Measurements from ENCODE around the gene LSM10. TPM values are rescaled to one million over a fixed set of nuclear protein-coding genes. Genes with fewer than 3 reads are reported as not detected.

The LSM10 gene
- total and polyA plus RNA-seq, 9 of the 15 experiments (the other 6 are each of a cell fraction or from before 2014, with no cell fraction given), result 13.2 to 146 (median 68.9) TPM

DNA sequence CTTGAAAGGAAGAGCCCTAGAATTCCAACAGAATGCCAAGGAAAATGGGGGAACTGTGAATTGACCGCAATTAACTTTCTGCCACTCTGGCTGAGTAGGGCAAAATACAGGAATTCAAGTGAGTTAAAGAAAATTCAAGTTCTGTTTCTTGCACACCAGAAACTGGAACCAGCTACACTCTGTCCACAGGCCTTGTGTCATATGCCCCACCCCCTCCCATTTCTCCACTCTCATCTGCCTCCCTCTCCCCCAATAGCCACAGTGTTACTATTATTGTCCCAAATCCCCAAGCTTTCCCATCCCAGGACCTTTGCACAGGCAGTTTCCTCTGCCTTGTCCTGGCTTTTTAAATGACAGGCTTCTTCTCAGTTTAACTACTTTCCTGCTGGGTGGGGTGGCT is 7.7 kb downstream of the LSM10 start (continued):
- TF ChIP-seq, protein P1, sequence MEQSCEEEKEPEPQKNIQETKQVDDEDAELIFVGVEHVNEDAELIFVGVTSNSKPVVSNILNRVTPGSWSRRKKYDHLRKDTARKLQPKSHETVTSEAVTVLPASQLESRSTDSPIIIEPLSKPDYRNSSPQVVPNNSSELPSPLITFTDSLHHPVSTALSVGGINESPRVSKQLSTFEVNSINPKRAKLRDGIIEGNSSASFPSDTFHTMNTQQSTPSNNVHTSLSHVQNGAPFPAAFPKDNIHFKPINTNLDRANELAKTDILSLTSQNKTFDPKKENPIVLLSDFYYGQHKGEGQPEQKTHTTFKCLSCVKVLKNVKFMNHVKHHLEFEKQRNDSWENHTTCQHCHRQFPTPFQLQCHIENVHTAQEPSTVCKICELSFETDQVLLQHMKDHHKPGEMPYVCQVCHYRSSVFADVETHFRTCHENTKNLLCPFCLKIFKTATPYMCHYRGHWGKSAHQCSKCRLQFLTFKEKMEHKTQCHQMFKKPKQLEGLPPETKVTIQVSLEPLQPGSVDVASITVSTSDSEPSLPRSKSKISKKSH (CRISPR knock-in tag; IDR thresholded peaks at IDR 0.05), result no peak

DNA sequence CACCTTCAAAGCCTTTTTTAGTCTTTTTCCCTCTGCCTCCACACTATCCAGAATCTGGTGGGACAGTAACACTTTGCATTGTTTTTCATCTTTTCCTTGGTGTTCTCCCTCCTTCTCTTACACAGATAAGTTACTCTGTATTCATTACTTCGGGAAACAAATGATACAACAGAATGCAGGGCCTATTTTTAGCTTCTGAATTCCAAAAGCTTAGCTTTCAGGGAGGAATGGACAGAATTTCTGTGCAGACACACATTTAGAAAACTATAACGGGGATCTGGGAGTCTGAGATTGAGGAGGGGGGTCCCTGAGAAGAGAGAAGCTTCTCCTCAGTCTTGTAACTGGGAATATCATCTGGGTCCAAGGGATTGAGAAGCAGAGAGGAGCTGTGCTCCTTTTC is 8.4 kb downstream of the LSM10 start:
- peaks cover 10% of the 10 kb centered on the region; the same call in 1 of the 2 replicates for H4K20me1 ChIP-seq (replicated peaks; ENCODE audit: control insufficient read depth, insufficient read depth, low read length)
- H3K9me1 ChIP-seq (ENCODE audit: control insufficient read depth, insufficient read depth, low read length), result peaks cover 5% of the 10 kb centered on the region
- in situ Hi-C loops (cut with MboI), result no loop called here
- H3K27me3 ChIP-seq (ENCODE audit: control insufficient read depth in 2 of 2, insufficient read depth in 2 of 2, low read length in 2 of 2), result no peaks in the 10 kb centered on the region
- no peak overlapping the region for H2AFZ ChIP-seq (ENCODE audit: low read depth, low read length)
- H3K9ac ChIP-seq (ENCODE audit: insufficient read depth in 1 of 2, low read depth in 2 of 2, low read length in 2 of 2), result no peak overlapping the region; a peak in 1 of 4 replicates
- no peak overlapping the region for H3K4me2 ChIP-seq (ENCODE audit: insufficient read depth, low read length)
- H3K9me3 ChIP-seq (replicated peaks; ENCODE audit: control insufficient read depth, insufficient read depth, low read depth, low read length), result no peaks in the 10 kb centered on the region
- CTCF ChIA-PET (ENCODE audit: low intra/inter-chr PET ratio), result no interaction called here
- ATAC-seq (no peak), DNase-seq (ENCODE audit: extremely low read depth in 1 of 4, low spot score in 3 of 4) (no peak), FAIRE-seq (no peak)
- POLR2A ChIA-PET, result interaction anchor here (0.7 to 9.7 kb wide), 9 partner anchors 9 to 229 kb away, joined by 3 to 315 read pairs (median 5); partner anchors contain the start of genes LSM10 and SH3D21
- H3K36me3 ChIP-seq (ENCODE audit: control insufficient read depth, insufficient read depth, low read length), result peaks cover 60% of the 10 kb centered on the region
- peaks cover 26% of the 10 kb centered on the region for H3K79me2 ChIP-seq (ENCODE audit: control insufficient read depth, insufficient read depth, low read length)
- BruUV-seq (replicated peaks), result no TSS peak
- peak overlapping the region; percentile 19; the same call in 2 of the 3 replicates for H3K27ac ChIP-seq (ENCODE audit: extremely low read depth, low read depth, low read length)
- H3K4me1 ChIP-seq (replicated peaks in 1 of 2; ENCODE audit: control insufficient read depth in 2 of 2, insufficient read depth in 2 of 2, low read length in 2 of 2), result peaks cover 20 to 24% of the 10 kb centered on the region in 2 experiments
- intact Hi-C loops (cut with micrococcal nuclease), result loop anchor here (5.0 kb wide), 1 partner anchor 67 kb away; the partner anchor contains the start of gene EVA1B
- 54% methylated on average over 2 of the region's 2 CpGs for WGBS (ENCODE audit: insufficient coverage, low coverage, missing lambda C conversion rate)
- no peak overlapping the region for H3K4me3 ChIP-seq
- TF ChIP-seq TCF7 (IDR thresholded peaks at IDR 0.05; ENCODE audit: borderline replicate concordance), result no peak
- TF ChIP-seq, protein P2, sequence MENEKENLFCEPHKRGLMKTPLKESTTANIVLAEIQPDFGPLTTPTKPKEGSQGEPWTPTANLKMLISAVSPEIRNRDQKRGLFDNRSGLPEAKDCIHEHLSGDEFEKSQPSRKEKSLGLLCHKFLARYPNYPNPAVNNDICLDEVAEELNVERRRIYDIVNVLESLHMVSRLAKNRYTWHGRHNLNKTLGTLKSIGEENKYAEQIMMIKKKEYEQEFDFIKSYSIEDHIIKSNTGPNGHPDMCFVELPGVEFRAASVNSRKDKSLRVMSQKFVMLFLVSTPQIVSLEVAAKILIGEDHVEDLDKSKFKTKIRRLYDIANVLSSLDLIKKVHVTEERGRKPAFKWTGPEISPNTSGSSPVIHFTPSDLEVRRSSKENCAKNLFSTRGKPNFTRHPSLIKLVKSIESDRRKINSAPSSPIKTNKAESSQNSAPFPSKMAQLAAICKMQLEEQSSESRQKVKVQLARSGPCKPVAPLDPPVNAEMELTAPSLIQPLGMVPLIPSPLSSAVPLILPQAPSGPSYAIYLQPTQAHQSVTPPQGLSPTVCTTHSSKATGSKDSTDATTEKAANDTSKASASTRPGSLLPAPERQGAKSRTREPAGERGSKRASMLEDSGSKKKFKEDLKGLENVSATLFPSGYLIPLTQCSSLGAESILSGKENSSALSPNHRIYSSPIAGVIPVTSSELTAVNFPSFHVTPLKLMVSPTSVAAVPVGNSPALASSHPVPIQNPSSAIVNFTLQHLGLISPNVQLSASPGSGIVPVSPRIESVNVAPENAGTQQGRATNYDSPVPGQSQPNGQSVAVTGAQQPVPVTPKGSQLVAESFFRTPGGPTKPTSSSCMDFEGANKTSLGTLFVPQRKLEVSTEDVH (IDR thresholded peaks at IDR 0.05; ENCODE audit: low read depth, partially characterized antibody), result no peak
- no peak for TF ChIP-seq NRF1 (conservative IDR thresholded peaks at IDR 0.05 in 1 of 2, IDR thresholded peaks at IDR 0.05 in 1 of 2)
- no peak for TF ChIP-seq ILK (tag; IDR thresholded peaks at IDR 0.05; ENCODE audit: borderline replicate concordance, low read depth)
- TF ChIP-seq ILF3 (IDR thresholded peaks at IDR 0.05; ENCODE audit: borderline replicate concordance), result no peak
- TF ChIP-seq STAG1 (CRISPR knock-in tag; IDR thresholded peaks at IDR 0.05; ENCODE audit: borderline replicate concordance), result no peak
- no peak for TF ChIP-seq HCFC1 (IDR thresholded peaks at IDR 0.05; ENCODE audit: low read depth, low read length)
- no peak for TF ChIP-seq SP1 (CRISPR knock-in tag; IDR thresholded peaks at IDR 0.05)
- no peak for TF ChIP-seq XRCC3 (IDR thresholded peaks at IDR 0.05)
- TF ChIP-seq, protein P3, sequence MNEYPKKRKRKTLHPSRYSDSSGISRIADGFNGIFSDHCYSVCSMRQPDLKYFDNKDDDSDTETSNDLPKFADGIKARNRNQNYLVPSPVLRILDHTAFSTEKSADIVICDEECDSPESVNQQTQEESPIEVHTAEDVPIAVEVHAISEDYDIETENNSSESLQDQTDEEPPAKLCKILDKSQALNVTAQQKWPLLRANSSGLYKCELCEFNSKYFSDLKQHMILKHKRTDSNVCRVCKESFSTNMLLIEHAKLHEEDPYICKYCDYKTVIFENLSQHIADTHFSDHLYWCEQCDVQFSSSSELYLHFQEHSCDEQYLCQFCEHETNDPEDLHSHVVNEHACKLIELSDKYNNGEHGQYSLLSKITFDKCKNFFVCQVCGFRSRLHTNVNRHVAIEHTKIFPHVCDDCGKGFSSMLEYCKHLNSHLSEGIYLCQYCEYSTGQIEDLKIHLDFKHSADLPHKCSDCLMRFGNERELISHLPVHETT (CRISPR knock-in tag; conservative IDR thresholded peaks at IDR 0.05 in 1 of 2, IDR thresholded peaks at IDR 0.05 in 1 of 2), result no peak
- TF ChIP-seq PTTG1 (tag; IDR thresholded peaks at IDR 0.05; ENCODE audit: low read depth), result no peak
- no peak for TF ChIP-seq PHF8 (IDR thresholded peaks at IDR 0.05; ENCODE audit: borderline replicate concordance, low read length)
- no peak for TF ChIP-seq ZNF583 (CRISPR knock-in tag; IDR thresholded peaks at IDR 0.05)

All from K562 (cell line).